ENCODE measurements around the gene CTDSP2. TPM values are rescaled to one million over a fixed set of nuclear protein-coding genes. Genes with fewer than 3 reads are reported as not detected.

The CTDSP2 gene
- total and polyA plus RNA-seq, 4 donors, result 51.2 to 252 (median 140) TPM

GRCh38 chr12:57802607-57803006 is 43.9 kb downstream of the CTDSP2 start:
- H3K9me3 ChIP-seq (ENCODE audit: control insufficient read depth, low read length), result no peaks in the 10 kb centered on the region
- intact Hi-C loops (cut with DNase I), result loop anchor here (1.0 to 2.0 kb wide), 2 partner anchors 102 to 103 kb away; no protein-coding TSS in a partner anchor
- no peak overlapping the region for H3K27ac ChIP-seq (ENCODE audit: low read depth in 1 of 2, low read length in 2 of 2)
- no peak for ATAC-seq (ENCODE audit: low FRiP score)
- peaks cover 0 to 8% of the 10 kb centered on the region in 2 donors for H3K36me3 ChIP-seq (ENCODE audit: control insufficient read depth in 1 of 2, insufficient read depth in 2 of 2, low read length in 1 of 2)
- no peaks in the 10 kb centered on the region for H3K27me3 ChIP-seq (ENCODE audit: control insufficient read depth in 1 of 2, insufficient read depth in 2 of 2, low read length in 1 of 2)
- no peaks in the 10 kb centered on the region for H3K4me1 ChIP-seq (ENCODE audit: control insufficient read depth in 1 of 2, insufficient read depth in 2 of 2, low read length in 2 of 2)
- no peak for DNase-seq
- H3K4me3 ChIP-seq (ENCODE audit: low read length in 2 of 2), result no peak overlapping the region
- WGBS, 2 donors, result 86 to 93% methylated on average over 1 of the region's 1 CpG

- no peak for ATAC-seq (ENCODE audit: low FRiP score)
- no peaks in the 10 kb centered on the region for H3K4me1 ChIP-seq (ENCODE audit: control insufficient read depth in 1 of 2, insufficient read depth in 2 of 2, low read length in 2 of 2)
- H3K4me3 ChIP-seq (ENCODE audit: low read length in 2 of 2), result no peak overlapping the region
- no peaks in the 10 kb centered on the region for H3K27me3 ChIP-seq (ENCODE audit: control insufficient read depth in 1 of 2, insufficient read depth in 2 of 2, low read length in 1 of 2)
- DNase-seq, result no peak
- intact Hi-C loops (cut with DNase I), result no loop called here
- no peak overlapping the region for H3K27ac ChIP-seq (ENCODE audit: low read depth in 1 of 2, low read length in 2 of 2)
- peaks cover 4 to 7% of the 10 kb centered on the region in 2 donors for H3K36me3 ChIP-seq (ENCODE audit: control insufficient read depth in 1 of 2, insufficient read depth in 2 of 2, low read length in 1 of 2)
- no peaks in the 10 kb centered on the region for H3K9me3 ChIP-seq (ENCODE audit: control insufficient read depth, low read length)
- whole genome bisulfite sequencing, 2 donors, result 93 to 95% methylated on average over 3 of the region's 3 CpGs
These were observed 45.6 kb downstream of the CTDSP2 start for GRCh38 chr12:57800965-57801364.

GRCh38 chr12:57797933-57798332 is 48.6 kb downstream of the CTDSP2 start:
- peaks cover 4 to 8% of the 10 kb centered on the region in 2 donors for H3K36me3 ChIP-seq (ENCODE audit: control insufficient read depth in 1 of 2, insufficient read depth in 2 of 2, low read length in 1 of 2)
- H3K27me3 ChIP-seq (ENCODE audit: control insufficient read depth in 1 of 2, insufficient read depth in 2 of 2, low read length in 1 of 2), result no peaks in the 10 kb centered on the region
- DNase-seq, result no peak
- H3K4me3 ChIP-seq (ENCODE audit: low read length in 2 of 2), result no peak overlapping the region
- WGBS, 2 donors, result 93 to 96% methylated on average over 1 of the region's 1 CpG
- no peak overlapping the region for H3K27ac ChIP-seq (ENCODE audit: low read depth in 1 of 2, low read length in 2 of 2)
- intact Hi-C loops (cut with DNase I), result no loop called here
- no peaks in the 10 kb centered on the region for H3K9me3 ChIP-seq (ENCODE audit: control insufficient read depth, low read length)
- ATAC-seq (ENCODE audit: low FRiP score), result no peak
- H3K4me1 ChIP-seq (ENCODE audit: control insufficient read depth in 1 of 2, insufficient read depth in 2 of 2, low read length in 2 of 2), result no peaks in the 10 kb centered on the region

GRCh38 chr12:57796996-57797395 is 49.5 kb downstream of the CTDSP2 start:
- DNase-seq (no peak), ATAC-seq (ENCODE audit: low FRiP score) (no peak)
- Histone ChIP-seq H3K4me1 (ENCODE audit: control insufficient read depth in 1 of 2, insufficient read depth in 2 of 2, low read length in 2 of 2) (no peaks in the 10 kb centered on the region), H3K36me3 (ENCODE audit: control insufficient read depth in 1 of 2, insufficient read depth in 2 of 2, low read length in 1 of 2) (peaks cover 4 to 7% of the 10 kb centered on the region in 2 donors), H3K27me3 (ENCODE audit: control insufficient read depth in 1 of 2, insufficient read depth in 2 of 2, low read length in 1 of 2) (no peaks in the 10 kb centered on the region), H3K4me3 (ENCODE audit: low read length in 2 of 2) (no peak overlapping the region), H3K9me3 (ENCODE audit: control insufficient read depth, low read length) (no peaks in the 10 kb centered on the region), H3K27ac (ENCODE audit: low read depth in 1 of 2, low read length in 2 of 2) (no peak overlapping the region)
- intact Hi-C loops (cut with DNase I), result no loop called here
- WGBS, 2 donors, result 89 to 93% methylated on average over 1 of the region's 1 CpG

- ATAC-seq (ENCODE audit: low FRiP score) (no peak), DNase-seq (no peak)
- WGBS, 2 donors, result 90 to 95% methylated on average over 6 of the region's 6 CpGs
These were observed 51.2 kb downstream of the CTDSP2 start for GRCh38 chr12:57795354-57795753.

GRCh38 chr12:57793920-57794319 is 52.6 kb downstream of the CTDSP2 start:
- H3K36me3 ChIP-seq (ENCODE audit: control insufficient read depth in 1 of 2, insufficient read depth in 2 of 2, low read length in 1 of 2), result peaks cover 4% of the 10 kb centered on the region in 2 donors
- intact Hi-C loops (cut with DNase I), result no loop called here
- ATAC-seq (ENCODE audit: low FRiP score) (no peak), DNase-seq (no peak)
- no peaks in the 10 kb centered on the region for H3K4me1 ChIP-seq (ENCODE audit: control insufficient read depth in 1 of 2, insufficient read depth in 2 of 2, low read length in 2 of 2)
- no peaks in the 10 kb centered on the region for H3K27me3 ChIP-seq (ENCODE audit: control insufficient read depth in 1 of 2, insufficient read depth in 2 of 2, low read length in 1 of 2)
- H3K27ac ChIP-seq (ENCODE audit: low read depth in 1 of 2, low read length in 2 of 2), result no peak overlapping the region
- 21 to 25% methylated on average over 1 of the region's 1 CpG for WGBS, 2 donors
- H3K9me3 ChIP-seq (ENCODE audit: control insufficient read depth, low read length), result no peaks in the 10 kb centered on the region
- H3K4me3 ChIP-seq (ENCODE audit: low read length in 2 of 2), result no peak overlapping the region

More at GRCh38 chr12:57795354-57795753, 51.2 kb downstream of the CTDSP2 start:
- Histone ChIP-seq H3K27me3 (ENCODE audit: control insufficient read depth in 1 of 2, insufficient read depth in 2 of 2, low read length in 1 of 2) (no peaks in the 10 kb centered on the region), H3K4me3 (ENCODE audit: low read length in 2 of 2) (no peak overlapping the region), H3K36me3 (ENCODE audit: control insufficient read depth in 1 of 2, insufficient read depth in 2 of 2, low read length in 1 of 2) (peaks cover 4 to 6% of the 10 kb centered on the region in 2 donors), H3K27ac (ENCODE audit: low read depth in 1 of 2, low read length in 2 of 2) (no peak overlapping the region), H3K9me3 (ENCODE audit: control insufficient read depth, low read length) (no peaks in the 10 kb centered on the region), H3K4me1 (ENCODE audit: control insufficient read depth in 1 of 2, insufficient read depth in 2 of 2, low read length in 2 of 2) (no peaks in the 10 kb centered on the region)
- intact Hi-C loops (cut with DNase I), result no loop called here

- ATAC-seq (ENCODE audit: low FRiP score) (no peak), DNase-seq (no peak)
- WGBS, 2 donors, result 92 to 93% methylated on average over 11 of the region's 11 CpGs
- Histone ChIP-seq H3K36me3 (ENCODE audit: control insufficient read depth in 1 of 2, insufficient read depth in 2 of 2, low read length in 1 of 2) (peaks cover 2 to 7% of the 10 kb centered on the region in 2 donors), H3K27ac (ENCODE audit: low read depth in 1 of 2, low read length in 2 of 2) (no peak overlapping the region), H3K4me1 (ENCODE audit: control insufficient read depth in 1 of 2, insufficient read depth in 2 of 2, low read length in 2 of 2) (no peaks in the 10 kb centered on the region), H3K4me3 (ENCODE audit: low read length in 2 of 2) (no peak overlapping the region), H3K27me3 (ENCODE audit: control insufficient read depth in 1 of 2, insufficient read depth in 2 of 2, low read length in 1 of 2) (no peaks in the 10 kb centered on the region), H3K9me3 (ENCODE audit: control insufficient read depth, low read length) (no peaks in the 10 kb centered on the region)
- intact Hi-C loops (cut with DNase I), result loop anchor here in 1 of 2 donors (5.0 kb wide), 1 partner anchor 123 kb away; no protein-coding TSS in a partner anchor
These were observed 62.7 kb downstream of the CTDSP2 start for GRCh38 chr12:57783861-57784260.

GRCh38 chr12:57783466-57783801 is 63.1 kb downstream of the CTDSP2 start:
- intact Hi-C loops (cut with DNase I), result loop anchor here in 1 of 2 donors (5.0 kb wide), 1 partner anchor 124 kb away; no protein-coding TSS in a partner anchor
- no peaks in the 10 kb centered on the region for H3K27me3 ChIP-seq (ENCODE audit: control insufficient read depth in 1 of 2, insufficient read depth in 2 of 2, low read length in 1 of 2)
- WGBS, 2 donors, result 84 to 86% methylated on average over 12 of the region's 12 CpGs
- no peak overlapping the region for H3K27ac ChIP-seq (ENCODE audit: low read depth in 1 of 2, low read length in 2 of 2)
- no peak for ATAC-seq (ENCODE audit: low FRiP score)
- DNase-seq, result no peak
- H3K4me3 ChIP-seq (ENCODE audit: low read length in 2 of 2), result peak overlapping the region; percentile 16 to 95
- H3K36me3 ChIP-seq (ENCODE audit: control insufficient read depth in 1 of 2, insufficient read depth in 2 of 2, low read length in 1 of 2), result peaks cover 2 to 7% of the 10 kb centered on the region in 2 donors
- H3K4me1 ChIP-seq (ENCODE audit: control insufficient read depth in 1 of 2, insufficient read depth in 2 of 2, low read length in 2 of 2), result no peaks in the 10 kb centered on the region
- H3K9me3 ChIP-seq (ENCODE audit: control insufficient read depth, low read length), result no peaks in the 10 kb centered on the region

- no peaks in the 10 kb centered on the region for H3K27me3 ChIP-seq (ENCODE audit: control insufficient read depth in 1 of 2, insufficient read depth in 2 of 2, low read length in 1 of 2)
- H3K9me3 ChIP-seq (ENCODE audit: control insufficient read depth, low read length), result no peaks in the 10 kb centered on the region
- intact Hi-C loops (cut with DNase I), result loop anchor here in 1 of 2 donors (5.0 kb wide), 1 partner anchor 124 kb away; no protein-coding TSS in a partner anchor
- peak within 1 kb of the TSS; percentile 16 to 95 for H3K4me3 ChIP-seq (ENCODE audit: low read length in 2 of 2)
- peak within 1 kb of the TSS in 1 of 2 donors; percentile 0 for H3K27ac ChIP-seq (ENCODE audit: low read depth in 1 of 2, low read length in 2 of 2)
- ATAC-seq (ENCODE audit: low FRiP score), result peak; percentile 98
- peak; percentile 98 to 100 for DNase-seq
- H3K36me3 ChIP-seq (ENCODE audit: control insufficient read depth in 1 of 2, insufficient read depth in 2 of 2, low read length in 1 of 2), result peaks cover 2 to 7% of the 10 kb centered on the region in 2 donors
- 0 to 1% methylated on average over 45 of the region's 45 CpGs for WGBS, 2 donors
- H3K4me1 ChIP-seq (ENCODE audit: control insufficient read depth in 1 of 2, insufficient read depth in 2 of 2, low read length in 2 of 2), result no peaks in the 10 kb centered on the region
These were observed 63.7 kb downstream of the CTDSP2 start, which contains the start of gene TSFM for GRCh38 chr12:57782608-57783465. Gene TSFM, plus strand, starts transcription at chr12:57782787. Its CDS starts 15 bp downstream, at chr12:57782802.
